H7 (cell line): ENCODE data around the gene ACTR5. TPM values are rescaled to one million over a fixed set of nuclear protein-coding genes. Genes with fewer than 3 reads are reported as not detected.

ENCODE experiments used
- DNase-seq: peaks from one replicate; pipeline ENCODE4 v3.0.0; 2012
- H3K27me3 ChIP-seq: 2 replicates; pipeline ENCODE4 v1.6.0; 2011; ENCODE audit warnings: mild to moderate bottlenecking, low read length; ENCODE audit not compliant: control insufficient read depth, insufficient read depth
- H3K36me3 ChIP-seq: replicated peaks from 2 replicates; pipeline ENCODE4 v1.5.1; 2011; ENCODE audit warnings: low read length; ENCODE audit not compliant: control insufficient read depth, insufficient read depth
- H3K4me3 ChIP-seq: 2 replicates; pipeline ENCODE4 v1.5.1; 2011; ENCODE audit warnings: low read depth, mild to moderate bottlenecking, control low read depth, low read length, moderate library complexity; ENCODE audit not compliant: insufficient read depth
- total RNA-seq: library from RNA; depleted of rRNA; stranded (reverse); fragments of >200 nt; shearing (Covaris generic); gene quantifications from 2 replicates; pipeline ENCODE4 v1.2.3, GENCODE V29; 2014

The ACTR5 gene
- total RNA-seq, 1 experiment from 2014 or later, result 16.0 TPM

DNA sequence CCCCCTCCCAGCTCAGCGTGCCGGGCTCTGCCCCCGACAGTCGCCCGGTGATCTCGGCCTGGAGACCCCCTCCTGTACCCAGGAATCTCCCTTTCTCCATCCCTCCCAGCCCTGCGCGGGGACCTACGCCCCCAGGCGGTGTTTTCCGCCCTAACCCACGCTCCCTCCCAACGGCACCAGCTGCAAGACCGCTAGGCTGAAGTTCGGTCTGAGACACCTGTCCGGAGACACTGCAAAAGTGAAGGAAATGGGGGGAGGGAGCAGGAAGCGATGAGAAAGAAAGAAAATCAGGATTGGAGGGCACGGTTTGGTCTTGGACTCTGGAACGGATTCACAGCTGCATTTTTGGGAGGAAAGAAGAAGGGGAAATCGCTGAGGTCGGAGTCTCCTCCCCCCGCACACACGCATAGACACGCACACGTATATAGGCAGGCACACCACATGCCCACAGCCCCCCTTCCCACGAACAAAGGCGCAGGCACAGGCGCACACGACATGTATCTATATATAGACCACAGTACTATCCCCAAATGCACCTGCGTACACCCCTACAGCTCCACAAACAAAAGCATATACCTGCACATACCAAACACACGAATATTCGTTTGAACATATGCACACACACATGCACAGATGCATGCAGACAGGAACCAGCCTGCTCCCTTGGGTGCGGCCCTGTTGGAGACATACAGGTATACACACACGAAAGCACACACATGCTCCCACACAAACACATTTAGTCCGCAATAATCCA, 22.9 kb upstream of the ACTR5 start:
- no peaks in the 10 kb centered on the region for H3K36me3 ChIP-seq
- peaks cover 99% of the 10 kb centered on the region for H3K27me3 ChIP-seq
- peak; percentile 89 for DNase-seq
- H3K4me3 ChIP-seq, result peak overlapping the region; percentile 31

DNA sequence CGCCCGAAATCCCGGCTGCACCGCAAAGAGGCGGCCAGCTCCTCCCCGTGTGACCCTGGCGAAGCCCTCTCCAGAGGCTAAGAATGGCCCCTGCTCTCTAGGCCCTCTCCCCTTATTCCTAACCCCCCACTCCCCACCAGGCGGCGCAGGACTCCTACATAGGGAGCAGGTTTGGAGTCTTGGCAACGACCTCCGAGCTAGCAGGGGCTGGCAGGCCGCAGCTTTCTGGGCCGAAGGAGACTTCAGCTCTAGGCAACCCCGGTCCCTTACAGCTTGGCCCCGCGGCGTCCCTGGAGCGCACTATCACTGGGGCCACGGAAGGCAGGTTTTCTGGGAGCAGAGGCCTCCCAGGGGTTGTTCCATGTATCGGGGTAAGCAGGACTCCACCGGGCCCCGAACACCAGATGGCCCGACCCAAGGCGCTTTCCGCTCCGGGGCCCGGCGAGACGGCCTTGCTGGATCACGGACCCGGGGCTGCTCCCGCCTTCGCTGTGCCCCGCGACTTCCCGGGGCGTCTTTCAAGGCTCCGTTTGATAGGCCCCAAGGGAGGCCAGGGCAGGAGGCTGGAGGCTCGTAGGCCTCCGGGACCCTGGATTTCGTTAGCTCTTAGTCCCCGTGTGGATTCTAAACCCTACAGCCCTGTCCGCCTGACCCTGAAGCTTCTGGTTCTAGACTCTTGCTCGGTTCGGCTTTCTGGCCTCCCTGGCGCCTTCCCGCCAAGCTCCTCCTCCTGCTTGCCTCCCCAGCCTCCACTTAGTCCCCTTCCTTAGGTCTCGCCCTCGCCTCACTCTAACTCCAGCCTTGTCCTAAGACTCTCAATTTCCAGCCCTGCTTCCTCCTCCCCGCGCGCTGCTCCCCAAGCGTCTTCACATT, 22.1 kb upstream of the ACTR5 start:
- DNase-seq, result peak; percentile 96
- Histone ChIP-seq H3K27me3 (peaks cover 99% of the 10 kb centered on the region), H3K4me3 (peak overlapping the region; percentile 20; the same call in 1 of the 2 replicates), H3K36me3 (no peaks in the 10 kb centered on the region)

DNA sequence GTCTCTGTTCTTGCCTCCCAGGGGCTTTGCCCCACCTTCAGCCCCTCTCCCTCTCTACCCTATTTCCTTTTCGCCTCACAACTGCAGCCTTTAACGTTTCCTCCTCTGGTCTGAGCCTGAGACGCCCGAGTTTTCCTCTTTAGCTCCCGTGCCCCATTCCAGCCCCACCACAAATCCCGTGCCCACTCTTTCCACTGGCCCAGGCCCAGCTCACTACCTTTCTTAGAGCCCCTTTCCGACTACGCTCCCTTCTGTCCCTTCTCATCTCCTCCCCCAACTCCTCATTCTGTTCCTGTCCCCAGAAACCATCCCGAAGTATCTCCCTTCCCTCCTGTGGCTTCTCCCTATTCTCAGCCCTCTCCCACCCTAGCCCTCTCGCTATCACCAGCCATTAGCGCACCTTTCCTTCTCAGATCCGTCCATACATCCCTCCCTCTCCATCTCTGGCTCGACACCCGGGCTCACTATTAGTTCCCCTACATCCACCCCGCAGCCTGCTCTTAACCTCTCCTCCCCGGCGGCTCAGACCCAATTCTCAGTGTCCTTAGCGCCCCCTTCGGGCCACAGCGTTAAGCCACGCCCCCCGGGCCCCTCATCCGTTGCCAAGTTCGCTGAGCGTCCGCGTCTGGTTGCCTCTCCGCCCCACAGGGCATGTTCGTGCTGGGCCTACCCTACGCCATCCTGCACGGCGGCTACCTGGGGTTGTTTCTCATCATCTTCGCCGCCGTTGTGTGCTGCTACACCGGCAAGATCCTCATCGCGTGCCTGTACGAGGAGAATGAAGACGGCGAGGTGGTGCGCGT, 21.3 kb upstream of the ACTR5 start:
- DNase-seq, result peak; percentile 97
- H3K36me3 ChIP-seq, result no peaks in the 10 kb centered on the region
- peak overlapping the region; percentile 43 for H3K4me3 ChIP-seq
- H3K27me3 ChIP-seq, result peaks cover 97% of the 10 kb centered on the region

DNA sequence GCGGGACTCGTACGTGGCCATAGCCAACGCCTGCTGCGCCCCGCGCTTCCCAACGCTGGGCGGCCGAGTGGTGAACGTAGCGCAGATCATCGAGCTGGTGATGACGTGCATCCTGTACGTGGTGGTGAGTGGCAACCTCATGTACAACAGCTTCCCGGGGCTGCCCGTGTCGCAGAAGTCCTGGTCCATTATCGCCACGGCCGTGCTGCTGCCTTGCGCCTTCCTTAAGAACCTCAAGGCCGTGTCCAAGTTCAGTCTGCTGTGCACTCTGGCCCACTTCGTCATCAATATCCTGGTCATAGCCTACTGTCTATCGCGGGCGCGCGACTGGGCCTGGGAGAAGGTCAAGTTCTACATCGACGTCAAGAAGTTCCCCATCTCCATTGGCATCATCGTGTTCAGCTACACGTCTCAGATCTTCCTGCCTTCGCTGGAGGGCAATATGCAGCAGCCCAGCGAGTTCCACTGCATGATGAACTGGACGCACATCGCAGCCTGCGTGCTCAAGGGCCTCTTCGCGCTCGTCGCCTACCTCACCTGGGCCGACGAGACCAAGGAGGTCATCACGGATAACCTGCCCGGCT, 20.6 kb upstream of the ACTR5 start:
- H3K4me3 ChIP-seq, result peak overlapping the region; percentile 43
- H3K36me3 ChIP-seq, result no peaks in the 10 kb centered on the region
- no peak for DNase-seq
- peaks cover 92% of the 10 kb centered on the region for H3K27me3 ChIP-seq

DNA sequence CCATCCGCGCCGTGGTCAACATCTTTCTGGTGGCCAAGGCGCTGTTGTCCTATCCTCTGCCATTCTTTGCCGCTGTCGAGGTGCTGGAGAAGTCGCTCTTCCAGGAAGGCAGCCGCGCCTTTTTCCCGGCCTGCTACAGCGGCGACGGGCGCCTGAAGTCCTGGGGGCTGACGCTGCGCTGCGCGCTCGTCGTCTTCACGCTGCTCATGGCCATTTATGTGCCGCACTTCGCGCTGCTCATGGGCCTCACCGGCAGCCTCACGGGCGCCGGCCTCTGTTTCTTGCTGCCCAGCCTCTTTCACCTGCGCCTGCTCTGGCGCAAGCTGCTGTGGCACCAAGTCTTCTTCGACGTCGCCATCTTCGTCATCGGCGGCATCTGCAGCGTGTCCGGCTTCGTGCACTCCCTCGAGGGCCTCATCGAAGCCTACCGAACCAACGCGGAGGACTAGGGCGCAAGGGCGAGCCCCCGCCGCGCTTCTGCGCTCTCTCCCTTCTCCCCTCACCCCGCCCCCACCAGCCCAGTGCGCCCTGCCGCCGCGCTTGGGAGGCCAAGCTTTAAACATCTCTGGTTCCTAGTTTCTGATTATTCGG, 20.0 kb upstream of the ACTR5 start:
- Histone ChIP-seq H3K4me3 (peak overlapping the region; percentile 43), H3K36me3 (no peaks in the 10 kb centered on the region), H3K27me3 (peaks cover 91% of the 10 kb centered on the region)
- peak; percentile 73 for DNase-seq

DNA sequence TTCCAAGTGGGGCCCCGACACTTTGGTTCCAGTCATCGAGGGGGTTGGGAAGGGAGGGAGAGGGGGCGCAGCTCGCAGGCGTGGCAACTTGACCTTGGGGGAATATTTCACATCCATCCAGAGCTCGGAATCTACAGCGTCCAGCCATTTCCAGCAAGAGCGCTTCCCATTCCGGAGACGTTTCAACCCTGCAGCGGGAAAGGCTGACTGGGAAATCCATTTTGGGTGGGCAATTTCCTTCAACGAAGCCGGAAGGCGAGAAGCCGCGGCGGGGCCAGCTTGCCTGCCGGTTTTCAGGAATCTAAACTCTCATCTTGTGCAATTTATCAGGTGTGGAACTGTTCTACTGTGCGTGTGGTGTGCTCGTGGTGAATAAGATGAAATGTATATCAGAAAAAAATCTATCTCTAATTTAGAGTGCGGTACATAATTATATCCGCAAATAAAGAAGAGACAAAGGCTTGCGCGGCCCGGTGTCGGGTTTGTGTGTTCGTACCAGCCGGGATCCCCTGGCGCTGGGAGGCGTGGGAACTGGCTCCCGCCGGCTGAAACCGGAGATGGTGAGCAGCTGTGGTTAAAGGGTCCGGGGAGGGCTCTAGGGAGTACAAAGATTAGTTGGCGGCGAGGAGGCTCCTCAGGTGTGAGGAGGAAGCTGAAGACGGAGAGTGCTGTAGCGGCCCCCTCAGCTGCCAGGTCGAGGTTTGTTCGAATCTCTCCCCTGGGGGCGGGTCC, 19.2 kb upstream of the ACTR5 start:
- H3K4me3 ChIP-seq, result peak overlapping the region; percentile 43; the same call in 1 of the 2 replicates
- no peaks in the 10 kb centered on the region for H3K36me3 ChIP-seq
- peaks cover 91% of the 10 kb centered on the region for H3K27me3 ChIP-seq
- peak; percentile 90 for DNase-seq

DNA sequence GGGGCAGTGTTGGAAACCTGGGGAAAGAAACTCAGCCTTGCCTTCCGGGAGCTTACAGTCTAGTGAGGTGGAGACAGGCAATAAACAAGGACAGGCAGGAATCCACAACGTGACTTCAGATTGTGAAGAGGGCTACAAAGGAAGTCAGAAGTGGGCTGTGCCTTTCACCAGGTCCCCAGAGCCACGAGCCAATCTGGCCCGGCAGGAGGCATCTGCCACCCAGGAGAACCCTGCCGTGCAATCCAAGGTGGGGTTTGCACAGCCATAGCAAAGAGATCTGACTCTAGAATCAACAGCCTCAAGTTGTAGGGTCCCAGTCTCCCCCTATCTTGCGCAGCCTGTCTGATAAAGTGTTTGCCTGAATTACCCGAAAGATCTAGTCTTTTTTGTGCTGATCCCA, 18.5 kb upstream of the ACTR5 start:
- H3K36me3 ChIP-seq, result no peaks in the 10 kb centered on the region
- H3K27me3 ChIP-seq, result peaks cover 84% of the 10 kb centered on the region
- DNase-seq, result no peak
- H3K4me3 ChIP-seq, result no peak overlapping the region

DNA sequence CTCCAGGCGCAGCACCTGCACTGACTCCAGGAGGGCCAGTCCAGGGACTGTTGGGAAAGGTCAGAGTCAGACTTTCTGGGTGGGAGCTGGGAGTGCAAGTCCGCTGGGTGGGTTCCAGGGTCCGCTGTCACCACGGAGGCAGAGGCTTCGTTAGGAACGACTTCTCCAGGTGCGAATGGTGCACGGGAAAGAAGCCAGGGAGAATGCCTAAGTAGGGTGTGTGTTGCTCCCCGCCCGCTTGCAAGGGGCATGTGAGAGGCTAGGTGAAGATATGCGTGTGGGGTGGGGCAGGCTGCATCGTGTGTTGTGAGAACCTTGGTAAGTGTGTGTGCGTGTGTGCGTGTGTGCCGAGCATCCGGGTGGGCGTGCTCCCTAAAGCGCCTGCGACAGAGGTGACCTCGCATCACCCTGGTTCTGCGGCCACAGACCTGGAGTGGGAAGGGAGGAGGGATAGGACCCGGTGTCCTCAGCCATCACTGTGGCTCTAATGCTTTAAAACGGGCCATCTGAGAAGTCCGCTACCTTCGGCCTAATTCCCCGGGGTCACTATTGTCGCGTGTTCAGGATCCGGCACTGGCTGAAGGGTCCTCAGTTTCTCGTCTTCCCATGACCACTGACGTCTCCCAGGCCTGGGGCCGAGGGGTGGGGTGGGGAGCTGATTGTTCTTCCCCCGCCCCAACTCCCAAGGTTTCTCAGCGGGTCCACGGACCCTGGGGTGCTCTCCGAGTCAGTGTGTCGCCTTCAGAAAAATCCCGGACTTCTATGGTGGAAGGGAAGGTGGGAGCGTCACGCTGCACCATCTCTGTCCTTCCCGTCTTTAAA, 17.9 kb upstream of the ACTR5 start:
- H3K4me3 ChIP-seq, result peak overlapping the region; percentile 48
- peak; percentile 48 for DNase-seq
- H3K27me3 ChIP-seq, result peaks cover 78% of the 10 kb centered on the region
- no peaks in the 10 kb centered on the region for H3K36me3 ChIP-seq

DNA sequence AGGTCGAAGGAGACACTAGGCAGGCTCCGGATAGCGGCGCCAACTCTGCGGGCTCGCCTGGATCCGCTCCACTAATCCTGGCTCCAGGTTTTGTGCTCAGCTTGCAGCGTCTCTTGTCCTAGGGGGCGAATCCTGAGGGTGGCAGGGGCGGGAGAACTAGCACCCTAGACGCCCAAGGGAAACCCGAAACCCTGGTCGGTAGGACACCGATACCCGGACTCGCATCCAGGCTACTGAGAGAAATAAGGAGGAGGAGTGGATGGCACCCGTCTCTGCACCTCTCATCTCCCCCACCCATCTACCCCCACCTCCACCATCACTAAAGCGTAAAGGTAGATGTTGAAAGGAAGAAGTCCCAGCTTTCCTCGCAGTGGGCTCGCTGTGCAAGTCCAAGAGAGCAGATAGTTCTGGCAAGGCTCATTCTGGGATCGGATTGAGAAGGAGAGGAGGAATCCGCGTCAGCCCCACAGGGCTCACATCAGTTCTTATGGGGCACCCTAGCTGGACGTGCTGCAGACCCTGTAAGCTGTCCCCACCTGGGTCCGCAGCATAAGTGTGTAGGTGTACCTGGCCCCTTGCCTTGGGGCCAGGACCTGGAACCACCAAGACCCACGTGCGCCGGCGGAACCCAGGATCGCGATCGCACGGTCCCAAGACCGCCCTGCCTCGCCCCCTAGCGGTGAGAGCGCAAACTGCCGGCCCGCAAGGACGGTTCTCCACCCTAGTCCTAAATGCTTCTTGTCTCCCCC, 17.1 kb upstream of the ACTR5 start:
- H3K27me3 ChIP-seq, result peaks cover 70% of the 10 kb centered on the region
- H3K36me3 ChIP-seq, result no peaks in the 10 kb centered on the region
- peak overlapping the region; percentile 48 for H3K4me3 ChIP-seq
- DNase-seq, result peak; percentile 93

DNA sequence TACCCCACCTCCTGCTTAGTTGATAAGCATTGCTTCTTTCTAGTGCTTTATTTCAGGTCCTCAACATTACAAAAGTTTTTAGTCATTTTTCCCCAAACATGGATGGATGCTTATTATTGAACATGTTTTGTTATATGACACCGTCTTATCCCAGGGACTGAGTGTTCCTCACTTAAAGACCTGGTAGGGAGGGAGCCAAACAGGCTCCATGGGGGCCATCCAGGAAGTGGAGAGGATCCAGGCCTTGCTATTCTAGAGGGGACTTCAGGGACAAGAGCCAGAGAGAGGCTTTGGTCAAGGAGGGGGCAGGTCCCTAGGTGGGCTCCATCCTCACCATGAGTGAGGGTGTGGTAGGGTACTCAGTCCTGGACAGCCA, 16.5 kb upstream of the ACTR5 start:
- peak; percentile 28 for DNase-seq
- Histone ChIP-seq H3K36me3 (no peaks in the 10 kb centered on the region), H3K4me3 (no peak overlapping the region), H3K27me3 (peaks cover 65% of the 10 kb centered on the region)

DNA sequence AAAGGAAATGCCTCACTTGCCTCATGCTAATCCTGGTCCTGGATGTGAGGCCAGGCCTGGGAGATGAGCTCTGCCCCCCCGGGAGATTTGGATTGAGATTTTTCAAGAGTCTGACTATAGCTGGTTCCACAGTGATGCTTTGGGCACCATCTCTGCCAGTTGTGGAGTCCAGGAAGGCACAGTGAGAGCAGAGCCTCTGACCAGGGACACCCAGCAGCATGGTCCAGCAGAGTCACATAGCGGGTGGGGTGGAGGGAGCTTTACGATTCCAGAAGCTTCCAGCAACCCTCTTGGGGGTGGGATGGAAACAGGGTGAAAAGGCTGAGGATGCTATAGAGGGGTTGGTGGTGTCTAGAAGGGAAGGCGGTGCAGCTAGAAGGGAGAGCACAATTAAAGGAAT, 15.3 kb upstream of the ACTR5 start:
- Histone ChIP-seq H3K27me3 (peaks cover 52% of the 10 kb centered on the region), H3K4me3 (no peak overlapping the region), H3K36me3 (no peaks in the 10 kb centered on the region)
- DNase-seq, result no peak

DNA sequence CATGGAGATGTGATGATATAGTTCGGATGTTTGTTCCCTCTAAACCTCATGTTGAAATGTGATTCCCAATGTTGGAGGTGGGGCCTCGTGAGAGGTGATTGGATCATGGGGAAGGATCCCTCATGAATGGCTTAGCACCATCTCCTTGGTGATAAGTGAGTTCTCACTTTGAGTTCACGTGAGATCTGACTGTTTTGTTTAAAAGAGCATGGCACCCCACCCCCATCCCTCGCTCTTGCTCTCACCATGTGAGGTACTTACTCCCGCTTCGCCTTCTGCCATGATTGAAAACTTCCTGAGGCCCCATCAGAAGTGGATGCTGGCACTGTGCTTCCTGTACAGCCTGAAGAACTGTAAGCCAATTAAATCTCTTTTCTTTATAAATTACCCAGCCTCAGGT, 13.1 kb upstream of the ACTR5 start:
- no peaks in the 10 kb centered on the region for H3K36me3 ChIP-seq
- no peak for DNase-seq
- H3K4me3 ChIP-seq, result no peak overlapping the region
- peaks cover 30% of the 10 kb centered on the region for H3K27me3 ChIP-seq
